H1 (cell line): ENCODE measurements around the gene CNOT3.
A peak's percentile ranks its signal among the peaks of the same experiment; 100 is the strongest.

ENCODE experiments used
- CTCF ChIP-seq, 3 experiments: IDR thresholded peaks; 1 replicate in 2 of 3; 2 replicates in 1 of 3; pipeline versions ENCODE4 v1.5.1 to v1.6.1; 2011; ENCODE audit warnings: low read length in 3 of 3, mild to moderate bottlenecking in 3 of 3, inconsistent platforms in 2 of 3, low read depth in 1 of 3, moderate library complexity in 1 of 3; ENCODE audit not compliant: insufficient read depth in 1 of 3; ENCODE audit errors: control extremely low read depth in 1 of 3
- EZH2 ChIP-seq: fragments of 200-600 bp; sonication (generic); IDR thresholded peaks from 2 replicates; pipeline ENCODE4 v1.7.1; 2012; ENCODE audit warnings: low read depth, mild to moderate bottlenecking, moderate library complexity, low read length, inconsistent platforms; ENCODE audit not compliant: severe bottlenecking
- GTF2F1 ChIP-seq: IDR thresholded peaks from 2 replicates; pipeline ENCODE4 v1.6.1; 2012; ENCODE audit warnings: low read depth, low read length, improper control_type of control experiment, borderline replicate concordance
- NANOG ChIP-seq: IDR thresholded peaks from 2 replicates; pipeline ENCODE4 v1.6.1; 2011; ENCODE audit warnings: low read length, low read depth, mild to moderate bottlenecking, inconsistent platforms; ENCODE audit not compliant: insufficient read depth, poor library complexity, severe bottlenecking
- POLR2A ChIP-seq, 2 experiments: IDR thresholded peaks; 1 replicate in 1 of 2; 2 replicates in 1 of 2; pipeline ENCODE4 v1.6.1; 2011; ENCODE audit warnings: low read depth in 2 of 2, low read length in 2 of 2, mild to moderate bottlenecking in 2 of 2; ENCODE audit errors: control extremely low read depth in 1 of 2
- POLR2AphosphoS5 ChIP-seq: IDR thresholded peaks from 2 replicates; pipeline ENCODE4 v1.6.1; 2011; ENCODE audit warnings: low read depth, low read length
- RFX5 ChIP-seq: IDR thresholded peaks from 2 replicates; pipeline ENCODE4 v1.6.1; 2011; ENCODE audit warnings: low read depth, low read length, improper control_type of control experiment, borderline replicate concordance
- SIN3A ChIP-seq, 2 experiments: IDR thresholded peaks in 1 of 2; conservative IDR thresholded peaks in 1 of 2; 2 replicates each; pipeline ENCODE4 v1.6.1; 2011 to 2012; ENCODE audit warnings: low read length in 2 of 2, improper control_type of control experiment in 1 of 2, low read depth in 1 of 2, mild to moderate bottlenecking in 1 of 2
- SP2 ChIP-seq: IDR thresholded peaks from 2 replicates; pipeline ENCODE4 v1.6.1; 2012; ENCODE audit warnings: mild to moderate bottlenecking, low read length, inconsistent platforms
- SUZ12 ChIP-seq: fragments of 200-600 bp; sonication (generic); IDR thresholded peaks from 2 replicates; pipeline ENCODE4 v1.6.1; 2012; ENCODE audit warnings: mild to moderate bottlenecking, inconsistent platforms, low read length, moderate library complexity, mixed read lengths
- TAF1 ChIP-seq: IDR thresholded peaks from 2 replicates; pipeline ENCODE4 v1.6.1; 2011; ENCODE audit warnings: mild to moderate bottlenecking, low read depth, low read length
- TBP ChIP-seq: IDR thresholded peaks from 2 replicates; pipeline ENCODE4 v1.6.1; 2011; ENCODE audit warnings: low read depth, low read length, improper control_type of control experiment
- TEAD4 ChIP-seq: IDR thresholded peaks from 2 replicates; pipeline ENCODE4 v1.6.1; 2012; ENCODE audit warnings: low read depth, low read length, inconsistent platforms, mixed read lengths
- ZNF274 ChIP-seq: IDR thresholded peaks from 2 replicates; pipeline ENCODE4 v1.7.0; 2012; ENCODE audit warnings: low read length, borderline replicate concordance; ENCODE audit errors: extremely low read depth

- TF ChIP-seq POLR2AphosphoS5 (peak; percentile 51; the same call in 1 of the 2 replicates), CTCF (IDR thresholded peaks at IDR 0.05; ENCODE audit: control extremely low read depth in 1 of 3, insufficient read depth in 1 of 3, low read depth in 1 of 3, low read length in 3 of 3) (no peak), POLR2A (IDR thresholded peaks at IDR 0.05; ENCODE audit: control extremely low read depth in 1 of 2, low read depth in 2 of 2, low read length in 2 of 2) (peak; percentile 51 to 53; a peak in 2 of 3 replicates), TAF1 (no peak), ZNF274 (no peak), TEAD4 (no peak), SUZ12 (no peak), NANOG (no peak), GTF2F1 (no peak), SP2 (no peak), TBP (no peak), SIN3A (conservative IDR thresholded peaks at IDR 0.05 in 1 of 2, IDR thresholded peaks at IDR 0.05 in 1 of 2; ENCODE audit: low read depth in 1 of 2, low read length in 2 of 2) (no peak), RFX5 (no peak), EZH2 (no peak)
These were observed 23.0 kb upstream of the CNOT3 start for GRCh38 chr19:54114340-54115108.
